Right lobe of liver (tissue), 4 donors: ENCODE results near the gene NAA40.

Source experiments
- POLR2A ChIP-seq: fragments of 450-650 bp; IDR thresholded peaks from one replicate; pipeline ENCODE4 v1.6.1; 2017; ENCODE audit warnings: antibody characterized with exemption, mild to moderate bottlenecking
- TF ChIP-seq, protein P1 (sequence below), 4 donors: fragments of 200-600 bp in 3 of 4; fragments of 450-650 bp in 1 of 4; IDR thresholded peaks; one replicate each; pipeline versions ENCODE4 v1.5.1 to v1.8.0; 2016 to 2022; ENCODE audit warnings: antibody characterized with exemption in 4 of 4, mild to moderate bottlenecking in 2 of 4
- donor health status: DM: no; HTN: no; CAD: no.
- donor health status: DM: no; HTN: no; CAD: no.
- donor health status: DM: no; HTN: yes; CAD: no.

DNA sequence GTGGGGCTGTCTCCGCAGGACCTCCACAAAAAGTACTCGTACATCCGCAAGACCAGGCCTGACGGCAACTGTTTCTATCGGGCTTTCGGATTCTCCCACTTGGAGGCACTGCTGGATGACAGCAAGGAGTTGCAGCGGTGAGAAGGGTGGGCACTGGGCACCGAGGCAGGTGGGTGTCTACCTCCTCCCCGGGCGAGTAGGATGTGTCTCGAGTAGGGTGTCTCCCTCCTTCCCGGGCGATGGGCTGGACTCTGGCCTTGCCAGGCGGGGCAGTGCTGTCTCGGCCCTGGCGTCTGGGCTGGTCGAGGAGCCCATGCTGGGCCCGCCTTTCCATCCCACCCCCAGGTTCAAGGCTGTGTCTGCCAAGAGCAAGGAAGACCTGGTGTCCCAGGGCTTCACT is 57.7 kb downstream of the NAA40 start:
- TF ChIP-seq, protein P1, sequence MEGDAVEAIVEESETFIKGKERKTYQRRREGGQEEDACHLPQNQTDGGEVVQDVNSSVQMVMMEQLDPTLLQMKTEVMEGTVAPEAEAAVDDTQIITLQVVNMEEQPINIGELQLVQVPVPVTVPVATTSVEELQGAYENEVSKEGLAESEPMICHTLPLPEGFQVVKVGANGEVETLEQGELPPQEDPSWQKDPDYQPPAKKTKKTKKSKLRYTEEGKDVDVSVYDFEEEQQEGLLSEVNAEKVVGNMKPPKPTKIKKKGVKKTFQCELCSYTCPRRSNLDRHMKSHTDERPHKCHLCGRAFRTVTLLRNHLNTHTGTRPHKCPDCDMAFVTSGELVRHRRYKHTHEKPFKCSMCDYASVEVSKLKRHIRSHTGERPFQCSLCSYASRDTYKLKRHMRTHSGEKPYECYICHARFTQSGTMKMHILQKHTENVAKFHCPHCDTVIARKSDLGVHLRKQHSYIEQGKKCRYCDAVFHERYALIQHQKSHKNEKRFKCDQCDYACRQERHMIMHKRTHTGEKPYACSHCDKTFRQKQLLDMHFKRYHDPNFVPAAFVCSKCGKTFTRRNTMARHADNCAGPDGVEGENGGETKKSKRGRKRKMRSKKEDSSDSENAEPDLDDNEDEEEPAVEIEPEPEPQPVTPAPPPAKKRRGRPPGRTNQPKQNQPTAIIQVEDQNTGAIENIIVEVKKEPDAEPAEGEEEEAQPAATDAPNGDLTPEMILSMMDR (IDR thresholded peaks at IDR 0.05): no peak
- no peak for TF ChIP-seq POLR2A
